Aorta (tissue), 5 donors: ENCODE data around the gene ZNF382. TPM values are rescaled to one million over a fixed set of nuclear protein-coding genes. Genes with fewer than 3 reads are reported as not detected.

Source experiments
- ATAC-seq: fragments of 200-7000 bp; cut with Tn5 transposase; one replicate; pipeline ENCODE4 v1.9.1; 2022; ENCODE audit warnings: moderate library complexity; ENCODE audit not compliant: low FRiP score
- DNase-seq, 2 donors: peaks; one replicate each; pipeline ENCODE4 v3.0.0-alpha.2; 2020
- H3K27ac ChIP-seq, 2 donors: one replicate each; pipeline ENCODE4 v1.5.1; 2013; ENCODE audit warnings: low read length in 2 of 2, mild to moderate bottlenecking in 2 of 2, moderate library complexity in 2 of 2, control low read depth in 1 of 2, inconsistent platforms in 1 of 2, low read depth in 1 of 2
- H3K27me3 ChIP-seq, 2 donors: one replicate each; pipeline ENCODE4 v1.6.1; 2013; ENCODE audit warnings: control low read depth in 1 of 2, low read length in 1 of 2, mild to moderate bottlenecking in 1 of 2, moderate library complexity in 1 of 2; ENCODE audit not compliant: insufficient read depth in 2 of 2, control insufficient read depth in 1 of 2
- H3K36me3 ChIP-seq, 2 donors: one replicate each; pipeline ENCODE4 v1.6.1; 2013; ENCODE audit warnings: control low read depth in 1 of 2, low read length in 1 of 2, mild to moderate bottlenecking in 1 of 2; ENCODE audit not compliant: insufficient read depth in 2 of 2, control insufficient read depth in 1 of 2
- H3K4me1 ChIP-seq, 2 donors: one replicate each; pipeline ENCODE4 v1.6.1; 2013; ENCODE audit warnings: low read length in 2 of 2, control low read depth in 1 of 2, mild to moderate bottlenecking in 1 of 2, moderate library complexity in 1 of 2; ENCODE audit not compliant: insufficient read depth in 2 of 2, control insufficient read depth in 1 of 2
- H3K4me3 ChIP-seq, 2 donors: one replicate each; pipeline ENCODE4 v1.5.1; 2013; ENCODE audit warnings: low read length in 2 of 2, control low read depth in 1 of 2, mild to moderate bottlenecking in 1 of 2
- H3K9me3 ChIP-seq: one replicate; pipeline ENCODE4 v1.6.1; 2013; ENCODE audit warnings: mild to moderate bottlenecking, low read length; ENCODE audit not compliant: control insufficient read depth
- WGBS, 2 donors: extraction: QIAGEN DNeasy Blood & Tissue Kit; methylation state at CpG; one replicate each; pipeline ENCODE4 v1.1.7; 2013; 5-methylcytosine and 5-hydroxymethylcytosine counted together
- intact Hi-C, 2 donors: fragments of 100-400 bp; cut with DNase I; formaldehyde crosslinking; loops; one replicate each; pipeline versions ENCODE4 v1.14.2 to v1.15.0; 2022
- long read RNA-seq, 2 donors: library from polyadenylated mRNA; unstranded; transcript quantifications; one replicate each; pipeline ENCODE4 v2.0.0, GENCODE V29; 2020 to 2021
- polyA plus RNA-seq, 2 donors: library from polyadenylated mRNA; stranded (reverse); fragments of 200-250 nt; gene quantifications; one replicate each; pipeline ENCODE4 v1.2.3, GENCODE V29; 2013
- total RNA-seq, 2 donors: library from RNA; stranded (reverse); fragmentation: NEBNext Ultra II Directional; extraction: Animal tissue kit (Norgen Biotek cat#: 25700); gene quantifications; one replicate each; pipeline ENCODE4 v1.2.1, GENCODE V29; 2021
- donor health status: healthy with polysubstance abuse.
- donor health status: Bipolar disorder and iron deficiency.
- donor health status: DM: no; HTN: no; CAD: no.
- donor health status: DM: no; HTN: no; CAD: no.
- donor health status: DM: yes; HTN: yes; CAD: no.

ZNF382 gene
- total RNA-seq: 10 to 100 TPM in 1 of 2 donors, 1 to 10 TPM in 1; 5.6 to 10.3 TPM
- 1 to 10 TPM in 1 of 2 donors, under 1 TPM in 1; 0.50 to 2.0 TPM for polyA plus RNA-seq
- long read RNA-seq, donor 1, full-length matches to known transcripts: 2 of 7 reads
- long read RNA-seq, donor 1, partial matches to known transcripts: 1 of 7 reads
- long read RNA-seq, donor 1, other reads (novel, unspliced or antisense): 4 of 7 reads
- long read RNA-seq, donor 2, partial matches to known transcripts: 0 of 1 reads
- long read RNA-seq, donor 2, other reads (novel, unspliced or antisense): 1 of 1 reads

GRCh38 chr19:36605101-36605876 lies at the start of gene ZNF382:
ZNF382 (plus strand) TSS chr19:36605313; CDS start chr19:36609915, 4,602 bp downstream.
- ATAC-seq: peak; percentile 94
- WGBS, 2 donors: 1 to 2% methylated on average over 73 of the region's 73 CpGs
- no peaks in the 10 kb centered on the region for H3K4me1 ChIP-seq
- peak within 1 kb of the TSS; percentile 59 to 61 for H3K4me3 ChIP-seq
- H3K9me3 ChIP-seq: peaks cover 3% of the 10 kb centered on the region
- no peaks in the 10 kb centered on the region for H3K27me3 ChIP-seq
- peak; percentile 88 to 92 for DNase-seq
- intact Hi-C loops: no loop called here
- peaks cover 0 to 2% of the 10 kb centered on the region in 2 donors for H3K36me3 ChIP-seq
- peak within 1 kb of the TSS in 1 of 2 donors; percentile 62 for H3K27ac ChIP-seq

- Histone ChIP-seq H3K4me3 (no peak overlapping the region), H3K36me3 (peaks cover 10 to 11% of the 10 kb centered on the region in 2 donors), H3K9me3 (peaks cover 18% of the 10 kb centered on the region), H3K4me1 (no peaks in the 10 kb centered on the region), H3K27ac (no peak overlapping the region), H3K27me3 (no peaks in the 10 kb centered on the region)
- no peak for ATAC-seq
- 99 to 100% methylated on average over 1 of the region's 1 CpG for WGBS, 2 donors
- intact Hi-C loops: no loop called here
- DNase-seq: no peak
These were observed 40.7 kb upstream of the ZNF382 start for GRCh38 chr19:36564391-36564790.

- Histone ChIP-seq H3K27me3 (no peaks in the 10 kb centered on the region), H3K27ac (no peak overlapping the region), H3K9me3 (peaks cover 3% of the 10 kb centered on the region), H3K4me1 (no peaks in the 10 kb centered on the region), H3K36me3 (peaks cover 10 to 12% of the 10 kb centered on the region in 2 donors), H3K4me3 (peak overlapping the region; percentile 41 to 71)
- DNase-seq (no peak), ATAC-seq (no peak)
- 1% methylated on average over 11 of the region's 11 CpGs for WGBS, 2 donors
- intact Hi-C loops: no loop called here
These were observed 32.5 kb upstream of the ZNF382 start for GRCh38 chr19:36572593-36573019.

- peak within 1 kb of the TSS in 1 of 2 donors; percentile 57 for H3K27ac ChIP-seq
- 0% methylated on average over 66 of the region's 66 CpGs for WGBS, 2 donors
- ATAC-seq (peak; percentile 97), DNase-seq (peak; percentile 90 to 95)
- peak within 1 kb of the TSS; percentile 71 to 77 for H3K4me3 ChIP-seq
- peaks cover 10 to 14% of the 10 kb centered on the region in 2 donors for H3K36me3 ChIP-seq
- peaks cover 3% of the 10 kb centered on the region for H3K9me3 ChIP-seq
- intact Hi-C loops: no loop called here
- H3K4me1 ChIP-seq: no peaks in the 10 kb centered on the region
- no peaks in the 10 kb centered on the region for H3K27me3 ChIP-seq
These were observed 31.9 kb upstream of the ZNF382 start, which contains the start of gene ZNF529 for GRCh38 chr19:36573020-36573894. ZNF529 (minus strand) TSS chr19:36573292; CDS start chr19:36572346, 946 bp downstream.

GRCh38 chr19:36573895-36574720 lies 31.0 kb upstream of the ZNF382 start:
- ATAC-seq (peak; percentile 37), DNase-seq (no peak)
- peaks cover 4 to 10% of the 10 kb centered on the region in 2 donors for H3K36me3 ChIP-seq
- no peaks in the 10 kb centered on the region for H3K27me3 ChIP-seq
- intact Hi-C loops: no loop called here
- peak overlapping the region; percentile 71 to 77 for H3K4me3 ChIP-seq
- WGBS, 2 donors: 19% methylated on average over 18 of the region's 18 CpGs
- no peaks in the 10 kb centered on the region for H3K4me1 ChIP-seq
- H3K27ac ChIP-seq: peak overlapping the region in 1 of 2 donors; percentile 2
- H3K9me3 ChIP-seq: peaks cover 1% of the 10 kb centered on the region

GRCh38 chr19:36574741-36575140 lies 30.4 kb upstream of the ZNF382 start:
- 46 to 52% methylated on average over 2 of the region's 2 CpGs for WGBS, 2 donors
- no peak for ATAC-seq
- DNase-seq: no peak
- H3K27ac ChIP-seq: no peak overlapping the region
- H3K36me3 ChIP-seq: peaks cover 4 to 8% of the 10 kb centered on the region in 2 donors
- intact Hi-C loops: no loop called here
- H3K9me3 ChIP-seq: peaks cover 1% of the 10 kb centered on the region
- no peak overlapping the region for H3K4me3 ChIP-seq
- H3K27me3 ChIP-seq: no peaks in the 10 kb centered on the region
- no peaks in the 10 kb centered on the region for H3K4me1 ChIP-seq

GRCh38 chr19:36577271-36577996 lies 27.7 kb upstream of the ZNF382 start:
- peaks cover 6 to 8% of the 10 kb centered on the region in 2 donors for H3K36me3 ChIP-seq
- no peaks in the 10 kb centered on the region for H3K4me1 ChIP-seq
- 94 to 98% methylated on average over 3 of the region's 3 CpGs for WGBS, 2 donors
- H3K27ac ChIP-seq: no peak overlapping the region
- ATAC-seq (no peak), DNase-seq (no peak)
- H3K4me3 ChIP-seq: no peak overlapping the region
- intact Hi-C loops: no loop called here
- no peaks in the 10 kb centered on the region for H3K27me3 ChIP-seq
- H3K9me3 ChIP-seq: peaks cover 1% of the 10 kb centered on the region
